Tibial artery (tissue), 4 donors: ENCODE data around the gene S100A8.

ENCODE experiments used
- DNase-seq, 2 donors: peaks; one replicate each; pipeline ENCODE4 v3.0.0-alpha.2; 2019
- H3K27ac ChIP-seq, 2 donors: fragments of 200-600 bp; sonication (generic) in 1 of 2; 1 replicate in 1 of 2; 2 replicates in 1 of 2; pipeline ENCODE4 v1.5.1; 2018 to 2019; ENCODE audit warnings: mild to moderate bottlenecking in 1 of 2
- H3K27me3 ChIP-seq, 2 donors: fragments of 200-600 bp; sonication (generic) in 1 of 2; one replicate each; pipeline versions ENCODE4 v1.5.1 to v1.6.0; 2016 to 2019
- H3K36me3 ChIP-seq, 3 donors: fragments of 200-600 bp; sonication (generic) in 2 of 3; one replicate each; pipeline ENCODE4 v1.5.1; 2016 to 2019; ENCODE audit warnings: mild to moderate bottlenecking in 2 of 3
- H3K4me1 ChIP-seq, 4 donors: fragments of 200-600 bp; sonication (generic) in 2 of 4; 1 replicate in 3 of 4; 2 replicates in 1 of 4; pipeline ENCODE4 v1.5.1; 2016 to 2019
- H3K4me3 ChIP-seq, 2 donors: fragments of 200-600 bp; sonication (generic) in 1 of 2; 1 replicate in 1 of 2; 2 replicates in 1 of 2; pipeline ENCODE4 v1.5.1; 2018 to 2019; ENCODE audit warnings: mild to moderate bottlenecking in 2 of 2
- H3K9me3 ChIP-seq, 3 donors: fragments of 200-600 bp; sonication (generic) in 1 of 3; one replicate each; pipeline ENCODE4 v1.5.1; 2016 to 2019
- intact Hi-C: fragments of 100-400 bp; cut with DNase I; formaldehyde crosslinking; loops from one replicate; pipeline ENCODE4 v1.15.0; 2023; ENCODE audit warnings: low total_unique reads
- TF ChIP-seq, protein P1 (sequence below), 2 experiments: fragments of 200-600 bp in 1 of 2; fragments of 450-650 bp in 1 of 2; IDR thresholded peaks; one replicate each; pipeline ENCODE4 v1.5.1; 2017 to 2019; ENCODE audit warnings: antibody characterized with exemption in 2 of 2, mild to moderate bottlenecking in 1 of 2, moderate library complexity in 1 of 2

S100A8 gene

GRCh38 chr1:153357853-153358690 lies 32.8 kb downstream of the S100A8 start, which contains the start of gene S100A9:
TSS of gene S100A9 (plus strand) at chr1:153357854. CDS start at chr1:153358284, 430 bp downstream.
- intact Hi-C loops = no loop called here
- Histone ChIP-seq H3K27me3 (no peaks in the 10 kb centered on the region), H3K9me3 (no peaks in the 10 kb centered on the region), H3K27ac (no peak within 1 kb of the TSS), H3K36me3 (no peaks in the 10 kb centered on the region), H3K4me3 (no peak within 1 kb of the TSS), H3K4me1 (no peaks in the 10 kb centered on the region)
- TF ChIP-seq, protein P1, sequence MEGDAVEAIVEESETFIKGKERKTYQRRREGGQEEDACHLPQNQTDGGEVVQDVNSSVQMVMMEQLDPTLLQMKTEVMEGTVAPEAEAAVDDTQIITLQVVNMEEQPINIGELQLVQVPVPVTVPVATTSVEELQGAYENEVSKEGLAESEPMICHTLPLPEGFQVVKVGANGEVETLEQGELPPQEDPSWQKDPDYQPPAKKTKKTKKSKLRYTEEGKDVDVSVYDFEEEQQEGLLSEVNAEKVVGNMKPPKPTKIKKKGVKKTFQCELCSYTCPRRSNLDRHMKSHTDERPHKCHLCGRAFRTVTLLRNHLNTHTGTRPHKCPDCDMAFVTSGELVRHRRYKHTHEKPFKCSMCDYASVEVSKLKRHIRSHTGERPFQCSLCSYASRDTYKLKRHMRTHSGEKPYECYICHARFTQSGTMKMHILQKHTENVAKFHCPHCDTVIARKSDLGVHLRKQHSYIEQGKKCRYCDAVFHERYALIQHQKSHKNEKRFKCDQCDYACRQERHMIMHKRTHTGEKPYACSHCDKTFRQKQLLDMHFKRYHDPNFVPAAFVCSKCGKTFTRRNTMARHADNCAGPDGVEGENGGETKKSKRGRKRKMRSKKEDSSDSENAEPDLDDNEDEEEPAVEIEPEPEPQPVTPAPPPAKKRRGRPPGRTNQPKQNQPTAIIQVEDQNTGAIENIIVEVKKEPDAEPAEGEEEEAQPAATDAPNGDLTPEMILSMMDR (IDR thresholded peaks at IDR 0.05) = no peak
- no peak for DNase-seq

DNA sequence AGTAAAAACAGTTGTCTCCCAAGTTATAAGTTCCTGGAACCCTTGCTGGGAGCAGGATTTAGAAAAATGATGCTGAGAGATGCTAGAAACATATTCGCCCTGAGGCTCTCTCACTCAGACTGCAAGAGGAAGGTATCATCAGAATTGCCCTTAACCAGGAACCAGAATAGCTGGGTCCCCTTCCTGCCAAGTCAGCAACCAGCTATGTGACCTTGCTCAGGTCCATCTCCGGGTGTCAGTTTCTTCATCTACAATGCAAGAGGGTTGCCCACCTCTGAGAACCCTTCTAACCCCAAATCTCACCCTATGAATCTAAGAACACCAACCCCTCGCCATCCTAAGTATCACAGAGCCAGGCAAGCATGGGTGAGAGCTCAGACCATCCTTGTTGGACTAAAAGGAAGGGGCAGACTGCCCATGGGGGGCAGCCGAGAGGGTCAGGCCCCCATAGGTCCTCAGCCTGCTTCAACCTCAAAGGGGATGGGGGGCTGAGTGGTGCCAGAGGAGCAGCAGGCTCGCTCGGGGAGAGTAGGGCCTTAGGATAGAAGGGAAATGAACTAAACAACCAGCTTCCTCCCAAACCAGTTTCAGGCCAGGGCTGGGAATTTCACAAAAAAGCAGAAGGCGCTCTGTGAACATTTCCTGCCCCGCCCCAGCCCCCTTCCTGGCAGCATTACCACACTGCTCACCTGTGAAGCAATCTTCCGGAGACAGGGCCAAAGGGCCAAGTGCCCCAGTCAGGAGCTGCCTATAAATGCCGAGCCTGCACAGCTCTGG lies 33.6 kb downstream of the S100A8 start:
- no peaks in the 10 kb centered on the region for H3K36me3 ChIP-seq
- no peak overlapping the region for H3K27ac ChIP-seq
- no peak overlapping the region for H3K4me3 ChIP-seq
- TF ChIP-seq, protein P1 (IDR thresholded peaks at IDR 0.05) = no peak
- intact Hi-C loops = no loop called here
- no peaks in the 10 kb centered on the region for H3K4me1 ChIP-seq
- H3K27me3 ChIP-seq = no peaks in the 10 kb centered on the region
- peak; percentile 60 to 73 for DNase-seq
- H3K9me3 ChIP-seq = no peaks in the 10 kb centered on the region

- intact Hi-C loops = no loop called here
- TF ChIP-seq, protein P1 (IDR thresholded peaks at IDR 0.05) = no peak
- no peak for DNase-seq
- Histone ChIP-seq H3K9me3 (no peaks in the 10 kb centered on the region), H3K27me3 (peaks cover 0 to 3% of the 10 kb centered on the region in 2 donors), H3K36me3 (no peaks in the 10 kb centered on the region), H3K4me3 (no peak overlapping the region), H3K4me1 (no peaks in the 10 kb centered on the region), H3K27ac (no peak overlapping the region)
Measured at GRCh38 chr1:153356392-153357075, 34.3 kb downstream of the S100A8 start.

DNA sequence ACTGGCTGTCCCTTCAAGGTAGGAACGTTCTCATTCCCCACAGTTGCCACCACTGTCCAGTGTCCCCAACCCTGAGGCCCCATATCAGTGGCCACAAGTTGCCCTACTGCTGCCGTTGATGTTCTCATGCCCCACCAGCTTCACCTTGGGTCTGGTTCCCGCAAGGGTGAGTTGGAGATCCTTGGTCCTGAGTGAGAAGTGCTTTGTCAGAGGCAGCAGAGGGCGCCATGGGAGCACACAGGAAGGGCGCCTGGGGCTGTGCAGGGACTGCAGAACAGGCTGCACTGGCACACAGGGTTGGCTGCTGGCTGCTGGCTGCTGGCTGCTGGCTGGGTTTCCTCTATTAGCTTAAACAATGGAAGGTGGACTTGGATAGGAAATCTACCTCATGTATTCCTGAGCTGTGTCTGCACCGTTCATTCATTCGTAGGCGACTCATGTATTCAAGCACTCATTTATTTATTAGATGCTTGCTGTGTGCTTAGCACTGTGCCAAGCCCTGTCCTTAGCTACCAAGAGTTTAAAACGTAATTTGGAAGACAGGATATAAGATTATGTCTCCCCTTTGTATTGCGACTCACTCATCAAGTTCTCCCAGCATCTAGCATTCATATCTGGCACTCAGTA lies 35.3 kb downstream of the S100A8 start:
- Histone ChIP-seq H3K27me3 (peaks cover 0 to 7% of the 10 kb centered on the region in 2 donors), H3K36me3 (no peaks in the 10 kb centered on the region), H3K4me1 (no peaks in the 10 kb centered on the region), H3K27ac (no peak overlapping the region), H3K4me3 (no peak overlapping the region), H3K9me3 (no peaks in the 10 kb centered on the region)
- TF ChIP-seq, protein P1 (IDR thresholded peaks at IDR 0.05) = peak in 1 of 2 experiments; percentile 23
- intact Hi-C loops = no loop called here
- peak; percentile 49 to 73 for DNase-seq
